ENCODE measurements around the gene ZNF438. TPM values are rescaled to one million over a fixed set of nuclear protein-coding genes. Genes with fewer than 3 reads are reported as not detected.

Gene ZNF438
- total RNA-seq, 2 donors from 2014 or later: 1.5 to 10.1 TPM

DNA sequence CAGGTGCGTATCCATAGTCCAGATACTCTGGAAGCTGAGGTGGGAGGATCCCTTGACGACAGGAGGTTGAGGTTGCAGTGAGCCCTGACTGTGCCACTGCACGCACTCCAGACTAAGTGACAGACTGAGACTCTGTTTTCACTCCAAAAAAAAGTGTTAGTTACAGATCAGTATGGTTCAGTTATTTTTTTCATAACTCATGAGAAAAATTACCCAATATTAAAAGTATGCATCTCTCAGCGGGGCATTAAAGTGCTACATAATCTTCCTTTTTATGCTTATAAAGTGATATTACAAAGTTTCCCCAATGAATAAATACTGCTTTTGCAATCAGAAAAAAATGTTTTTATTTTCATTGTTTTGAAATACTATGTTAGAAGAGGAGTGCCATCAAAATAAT, 147.9 kb downstream of the ZNF438 start:
- Histone ChIP-seq H3K27ac (no peak overlapping the region), H3K9me3 (no peaks in the 10 kb centered on the region), H3K36me3 (no peaks in the 10 kb centered on the region), H3K4me1 (replicated peaks) (no peaks in the 10 kb centered on the region), H3K27me3 (replicated peaks; ENCODE audit: insufficient read depth) (no peaks in the 10 kb centered on the region), H3K4me3 (no peak overlapping the region)
- intact Hi-C loops (cut with DNase I): no loop called here
- no peak for TF ChIP-seq POLR2A (IDR thresholded peaks at IDR 0.05)
- TF ChIP-seq, protein P1, sequence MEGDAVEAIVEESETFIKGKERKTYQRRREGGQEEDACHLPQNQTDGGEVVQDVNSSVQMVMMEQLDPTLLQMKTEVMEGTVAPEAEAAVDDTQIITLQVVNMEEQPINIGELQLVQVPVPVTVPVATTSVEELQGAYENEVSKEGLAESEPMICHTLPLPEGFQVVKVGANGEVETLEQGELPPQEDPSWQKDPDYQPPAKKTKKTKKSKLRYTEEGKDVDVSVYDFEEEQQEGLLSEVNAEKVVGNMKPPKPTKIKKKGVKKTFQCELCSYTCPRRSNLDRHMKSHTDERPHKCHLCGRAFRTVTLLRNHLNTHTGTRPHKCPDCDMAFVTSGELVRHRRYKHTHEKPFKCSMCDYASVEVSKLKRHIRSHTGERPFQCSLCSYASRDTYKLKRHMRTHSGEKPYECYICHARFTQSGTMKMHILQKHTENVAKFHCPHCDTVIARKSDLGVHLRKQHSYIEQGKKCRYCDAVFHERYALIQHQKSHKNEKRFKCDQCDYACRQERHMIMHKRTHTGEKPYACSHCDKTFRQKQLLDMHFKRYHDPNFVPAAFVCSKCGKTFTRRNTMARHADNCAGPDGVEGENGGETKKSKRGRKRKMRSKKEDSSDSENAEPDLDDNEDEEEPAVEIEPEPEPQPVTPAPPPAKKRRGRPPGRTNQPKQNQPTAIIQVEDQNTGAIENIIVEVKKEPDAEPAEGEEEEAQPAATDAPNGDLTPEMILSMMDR (IDR thresholded peaks at IDR 0.05): no peak
- no peak for TF ChIP-seq POLR2AphosphoS5 (IDR thresholded peaks at IDR 0.05)
- no peak for DNase-seq (ENCODE audit: low spot score)
- 67% methylated on average over 4 of the region's 4 CpGs for WGBS

DNA sequence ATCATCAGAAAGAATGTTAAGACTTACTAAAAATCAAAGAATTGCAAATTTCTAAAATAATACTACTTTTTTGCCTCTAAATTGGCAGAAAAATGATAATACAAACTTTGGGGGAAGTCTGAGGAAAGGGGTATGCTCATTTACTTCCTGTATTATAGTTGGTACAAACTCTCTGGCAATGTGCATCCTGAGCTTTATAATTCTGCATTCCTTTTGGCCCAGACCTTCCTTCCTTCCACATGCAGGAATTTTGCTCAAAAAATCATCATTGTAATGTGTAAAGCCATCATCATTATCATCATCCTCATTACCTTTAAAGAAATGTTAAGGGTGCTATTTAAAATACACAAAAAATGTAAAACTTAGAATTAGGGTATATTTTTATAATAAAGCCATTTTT, 148.5 kb downstream of the ZNF438 start:
- no peak for DNase-seq (ENCODE audit: low spot score)
- Histone ChIP-seq H3K4me3 (no peak overlapping the region), H3K36me3 (no peaks in the 10 kb centered on the region), H3K9me3 (no peaks in the 10 kb centered on the region), H3K27ac (no peak overlapping the region), H3K27me3 (replicated peaks; ENCODE audit: insufficient read depth) (no peaks in the 10 kb centered on the region), H3K4me1 (replicated peaks) (no peaks in the 10 kb centered on the region)
- TF ChIP-seq POLR2AphosphoS5 (IDR thresholded peaks at IDR 0.05) (no peak), POLR2A (IDR thresholded peaks at IDR 0.05) (no peak)
- TF ChIP-seq, protein P1 (IDR thresholded peaks at IDR 0.05): no peak
- intact Hi-C loops (cut with DNase I): no loop called here

DNA sequence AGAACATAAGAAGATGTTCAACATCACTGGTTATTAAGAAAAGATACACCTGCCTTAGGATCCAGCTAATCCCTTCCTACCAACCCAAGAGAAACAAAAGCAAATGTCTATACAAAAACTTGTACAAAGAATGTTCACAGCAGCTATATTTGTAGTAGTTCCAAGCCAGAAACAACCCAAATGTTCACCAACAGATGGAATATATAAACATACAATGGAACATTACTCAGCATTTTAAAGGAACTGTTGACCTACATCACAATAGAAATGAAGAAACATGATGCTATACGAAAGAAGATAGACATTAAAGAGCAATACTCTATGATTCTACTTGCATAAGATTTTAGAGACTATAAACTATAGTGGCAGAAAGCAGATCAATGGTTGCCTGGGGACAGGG, 149.4 kb downstream of the ZNF438 start:
- H3K4me1 ChIP-seq (replicated peaks): no peaks in the 10 kb centered on the region
- intact Hi-C loops (cut with DNase I): no loop called here
- no peak overlapping the region for H3K27ac ChIP-seq
- H3K9me3 ChIP-seq: no peaks in the 10 kb centered on the region
- 0% methylated on average over 1 of the region's 1 CpG for WGBS
- no peak for DNase-seq (ENCODE audit: low spot score)
- H3K27me3 ChIP-seq (replicated peaks; ENCODE audit: insufficient read depth): no peaks in the 10 kb centered on the region
- H3K36me3 ChIP-seq: no peaks in the 10 kb centered on the region
- no peak overlapping the region for H3K4me3 ChIP-seq
- no peak for TF ChIP-seq POLR2A (IDR thresholded peaks at IDR 0.05)

DNA sequence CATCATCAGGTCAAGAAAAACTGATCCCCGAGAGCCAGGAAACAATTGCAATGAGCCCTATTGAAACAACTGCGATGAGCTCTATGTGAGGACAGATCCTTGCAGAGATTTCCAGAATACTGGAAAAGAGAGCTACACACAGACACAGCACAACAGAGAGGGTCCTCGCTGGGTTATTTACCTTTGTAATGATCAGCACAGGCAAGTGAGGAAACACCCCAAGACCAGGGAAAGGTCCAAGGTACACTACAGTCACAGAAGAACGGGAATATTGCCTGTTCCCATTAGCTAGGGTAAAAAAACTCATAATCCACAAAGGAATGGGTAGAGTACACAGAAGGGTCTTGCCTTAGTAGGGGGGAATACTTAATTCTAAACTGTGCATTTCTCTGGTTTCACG, 152.7 kb downstream of the ZNF438 start:
- Histone ChIP-seq H3K36me3 (no peaks in the 10 kb centered on the region), H3K9me3 (no peaks in the 10 kb centered on the region), H3K27ac (no peak overlapping the region), H3K27me3 (replicated peaks; ENCODE audit: insufficient read depth) (no peaks in the 10 kb centered on the region), H3K4me1 (replicated peaks) (no peaks in the 10 kb centered on the region), H3K4me3 (no peak overlapping the region)
- DNase-seq (ENCODE audit: low spot score): no peak
- intact Hi-C loops (cut with DNase I): no loop called here
- WGBS: 92% methylated on average over 5 of the region's 5 CpGs
- TF ChIP-seq, protein P1 (IDR thresholded peaks at IDR 0.05): no peak
- no peak for TF ChIP-seq POLR2A (IDR thresholded peaks at IDR 0.05)
- TF ChIP-seq POLR2AphosphoS5 (IDR thresholded peaks at IDR 0.05): no peak

DNA sequence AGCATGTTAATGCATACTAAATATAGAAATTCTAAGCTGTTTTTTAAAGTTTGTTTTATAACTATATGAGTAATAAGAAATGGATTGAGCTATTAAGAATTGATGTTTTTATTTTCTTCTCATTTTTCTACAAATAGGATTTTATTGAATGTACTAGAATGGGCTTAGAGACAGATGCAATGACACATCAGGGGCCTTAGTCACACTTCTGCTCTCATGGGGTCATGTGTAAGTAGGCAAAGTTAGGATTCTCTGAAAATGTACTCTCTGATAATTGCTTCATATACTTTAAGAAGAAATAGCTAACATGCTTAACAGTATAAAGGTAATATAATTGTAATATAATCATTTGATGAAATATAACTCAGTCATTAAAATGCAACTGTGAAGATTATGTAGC, 154.6 kb downstream of the ZNF438 start:
- no peak overlapping the region for H3K27ac ChIP-seq
- TF ChIP-seq POLR2A (IDR thresholded peaks at IDR 0.05): no peak
- TF ChIP-seq, protein P1 (IDR thresholded peaks at IDR 0.05): no peak
- TF ChIP-seq POLR2AphosphoS5 (IDR thresholded peaks at IDR 0.05): no peak
- intact Hi-C loops (cut with DNase I): no loop called here

More for the DNA sequence above, 154.6 kb downstream of the ZNF438 start:
- no peaks in the 10 kb centered on the region for H3K9me3 ChIP-seq
- no peak for DNase-seq (ENCODE audit: low spot score)
- no peaks in the 10 kb centered on the region for H3K36me3 ChIP-seq
- no peak overlapping the region for H3K4me3 ChIP-seq
- H3K4me1 ChIP-seq (replicated peaks): no peaks in the 10 kb centered on the region
- no peaks in the 10 kb centered on the region for H3K27me3 ChIP-seq (replicated peaks; ENCODE audit: insufficient read depth)

All from prostate gland (tissue), 2 donors.